ENCODE measurements around the gene CRELD2. TPM values are rescaled to one million over a fixed set of nuclear protein-coding genes. Genes with fewer than 3 reads are reported as not detected.
A peak's percentile ranks its signal among the peaks of the same experiment; 100 is the strongest.

CRELD2 gene, protein sequence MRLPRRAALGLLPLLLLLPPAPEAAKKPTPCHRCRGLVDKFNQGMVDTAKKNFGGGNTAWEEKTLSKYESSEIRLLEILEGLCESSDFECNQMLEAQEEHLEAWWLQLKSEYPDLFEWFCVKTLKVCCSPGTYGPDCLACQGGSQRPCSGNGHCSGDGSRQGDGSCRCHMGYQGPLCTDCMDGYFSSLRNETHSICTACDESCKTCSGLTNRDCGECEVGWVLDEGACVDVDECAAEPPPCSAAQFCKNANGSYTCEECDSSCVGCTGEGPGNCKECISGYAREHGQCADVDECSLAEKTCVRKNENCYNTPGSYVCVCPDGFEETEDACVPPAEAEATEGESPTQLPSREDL
- polyA plus RNA-seq (2012; ENCODE audit: insufficient read depth, insufficient read length, low read depth): 33.2 TPM

DNA sequence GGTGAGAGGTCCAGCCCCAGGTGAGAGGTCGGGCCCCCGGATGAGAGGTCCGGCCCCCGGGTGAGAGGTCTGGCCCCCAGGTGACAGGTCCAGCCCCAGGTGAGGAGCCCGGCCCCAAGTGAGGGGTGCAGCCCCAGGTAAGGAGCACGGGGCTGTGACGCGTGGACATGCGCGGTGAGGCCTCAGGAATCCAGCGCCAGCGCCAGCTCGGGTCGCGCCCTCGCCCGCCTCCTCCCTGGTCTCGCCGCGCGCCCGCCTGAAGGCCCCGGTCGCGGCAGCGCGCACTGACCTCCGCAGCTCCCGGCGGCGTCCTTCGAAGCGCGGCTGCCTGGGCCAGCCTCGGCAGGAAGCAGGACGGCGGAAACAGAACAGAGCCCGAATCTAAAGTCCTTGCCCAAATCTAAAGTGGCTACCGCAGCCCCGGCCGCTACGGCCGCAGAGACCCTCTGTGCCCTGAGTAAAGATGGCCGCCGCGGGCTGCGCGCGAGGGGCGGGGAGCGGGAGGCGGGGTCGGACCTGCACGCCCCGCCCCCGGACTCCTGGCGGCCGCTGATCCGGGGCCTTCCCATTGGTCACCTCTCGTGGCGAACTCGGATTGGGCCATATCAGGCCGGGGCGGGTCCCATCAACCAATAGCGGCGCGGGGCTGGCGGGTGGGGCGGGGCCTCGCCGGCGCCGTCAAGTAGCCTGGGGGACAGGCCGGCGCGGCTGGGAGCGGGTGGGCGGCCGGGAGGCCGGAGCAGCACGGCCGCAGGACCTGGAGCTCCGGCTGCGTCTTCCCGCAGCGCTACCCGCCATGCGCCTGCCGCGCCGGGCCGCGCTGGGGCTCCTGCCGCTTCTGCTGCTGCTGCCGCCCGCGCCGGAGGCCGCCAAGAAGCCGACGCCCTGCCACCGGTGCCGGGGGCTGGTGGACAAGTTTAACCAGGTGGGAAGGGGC is at the start of gene CRELD2, which contains the start of gene ALG12:
Gene CRELD2 (plus strand): TSS at position 661 of the 937 bp plus-strand sequence. CDS start 136 bp downstream, at position 797.
Gene ALG12 (minus strand): TSS at position 465 of the 937 bp plus-strand sequence. CDS start 4,673 bp downstream, outside the sequence.
- Histone ChIP-seq H3K4me3 (ENCODE audit: low read depth, low read length) (peak within 1 kb of the TSS; percentile 80), H3K27me3 (no peaks in the 10 kb centered on the region), H3K36me3 (peaks cover 4% of the 10 kb centered on the region), H3K4me1 (no peaks in the 10 kb centered on the region), H3K9me3 (no peaks in the 10 kb centered on the region)
- DNase-seq: peak; percentile 99
- TF ChIP-seq, protein P1, sequence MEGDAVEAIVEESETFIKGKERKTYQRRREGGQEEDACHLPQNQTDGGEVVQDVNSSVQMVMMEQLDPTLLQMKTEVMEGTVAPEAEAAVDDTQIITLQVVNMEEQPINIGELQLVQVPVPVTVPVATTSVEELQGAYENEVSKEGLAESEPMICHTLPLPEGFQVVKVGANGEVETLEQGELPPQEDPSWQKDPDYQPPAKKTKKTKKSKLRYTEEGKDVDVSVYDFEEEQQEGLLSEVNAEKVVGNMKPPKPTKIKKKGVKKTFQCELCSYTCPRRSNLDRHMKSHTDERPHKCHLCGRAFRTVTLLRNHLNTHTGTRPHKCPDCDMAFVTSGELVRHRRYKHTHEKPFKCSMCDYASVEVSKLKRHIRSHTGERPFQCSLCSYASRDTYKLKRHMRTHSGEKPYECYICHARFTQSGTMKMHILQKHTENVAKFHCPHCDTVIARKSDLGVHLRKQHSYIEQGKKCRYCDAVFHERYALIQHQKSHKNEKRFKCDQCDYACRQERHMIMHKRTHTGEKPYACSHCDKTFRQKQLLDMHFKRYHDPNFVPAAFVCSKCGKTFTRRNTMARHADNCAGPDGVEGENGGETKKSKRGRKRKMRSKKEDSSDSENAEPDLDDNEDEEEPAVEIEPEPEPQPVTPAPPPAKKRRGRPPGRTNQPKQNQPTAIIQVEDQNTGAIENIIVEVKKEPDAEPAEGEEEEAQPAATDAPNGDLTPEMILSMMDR (IDR thresholded peaks at IDR 0.05; ENCODE audit: low read depth, low read length): no peak

DNA sequence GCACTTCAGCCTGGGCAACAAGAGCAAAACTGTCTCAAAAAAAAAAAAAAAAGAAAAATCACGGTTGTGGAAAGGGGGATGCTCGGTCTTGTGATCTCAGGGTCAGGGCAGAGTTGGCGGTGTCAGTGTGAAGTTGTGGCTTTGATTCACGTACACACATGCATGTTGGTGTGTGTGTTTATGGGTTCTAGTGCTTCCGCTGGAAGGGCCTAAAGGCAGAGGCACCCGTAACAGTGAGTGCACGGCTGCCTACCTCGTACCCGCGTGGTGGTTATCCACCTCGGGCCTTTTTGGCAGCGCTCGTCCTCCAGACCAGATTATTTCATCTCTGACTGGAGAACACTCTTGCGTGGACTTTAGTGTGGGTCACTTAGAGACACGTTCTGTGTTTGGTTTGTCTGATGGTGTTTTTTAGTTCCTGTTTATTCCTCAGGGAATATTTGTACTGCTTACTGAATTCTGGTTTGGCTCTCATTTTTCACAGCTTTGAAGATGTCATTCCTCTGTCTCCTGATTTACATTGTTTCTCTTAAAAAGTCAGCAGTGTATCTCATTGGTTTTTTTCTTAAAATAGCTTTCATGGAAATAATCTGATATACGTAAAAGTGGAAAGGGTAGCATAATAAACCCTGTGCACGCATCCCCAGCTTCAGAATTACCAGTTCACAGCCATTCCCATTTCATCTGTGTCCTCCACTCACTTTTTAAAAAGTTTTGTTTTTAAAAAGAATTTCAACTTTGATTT is 49.2 kb upstream of the CRELD2 start:
- H3K27me3 ChIP-seq: no peaks in the 10 kb centered on the region
- no peak overlapping the region for H3K4me3 ChIP-seq (ENCODE audit: low read depth, low read length)
- H3K36me3 ChIP-seq: peaks cover 5% of the 10 kb centered on the region
- no peak for DNase-seq
- peaks cover 4% of the 10 kb centered on the region; the same call in 1 of the 2 replicates for H3K9me3 ChIP-seq
- H3K4me1 ChIP-seq: no peaks in the 10 kb centered on the region
- TF ChIP-seq, protein P1 (IDR thresholded peaks at IDR 0.05; ENCODE audit: low read depth, low read length): no peak

DNA sequence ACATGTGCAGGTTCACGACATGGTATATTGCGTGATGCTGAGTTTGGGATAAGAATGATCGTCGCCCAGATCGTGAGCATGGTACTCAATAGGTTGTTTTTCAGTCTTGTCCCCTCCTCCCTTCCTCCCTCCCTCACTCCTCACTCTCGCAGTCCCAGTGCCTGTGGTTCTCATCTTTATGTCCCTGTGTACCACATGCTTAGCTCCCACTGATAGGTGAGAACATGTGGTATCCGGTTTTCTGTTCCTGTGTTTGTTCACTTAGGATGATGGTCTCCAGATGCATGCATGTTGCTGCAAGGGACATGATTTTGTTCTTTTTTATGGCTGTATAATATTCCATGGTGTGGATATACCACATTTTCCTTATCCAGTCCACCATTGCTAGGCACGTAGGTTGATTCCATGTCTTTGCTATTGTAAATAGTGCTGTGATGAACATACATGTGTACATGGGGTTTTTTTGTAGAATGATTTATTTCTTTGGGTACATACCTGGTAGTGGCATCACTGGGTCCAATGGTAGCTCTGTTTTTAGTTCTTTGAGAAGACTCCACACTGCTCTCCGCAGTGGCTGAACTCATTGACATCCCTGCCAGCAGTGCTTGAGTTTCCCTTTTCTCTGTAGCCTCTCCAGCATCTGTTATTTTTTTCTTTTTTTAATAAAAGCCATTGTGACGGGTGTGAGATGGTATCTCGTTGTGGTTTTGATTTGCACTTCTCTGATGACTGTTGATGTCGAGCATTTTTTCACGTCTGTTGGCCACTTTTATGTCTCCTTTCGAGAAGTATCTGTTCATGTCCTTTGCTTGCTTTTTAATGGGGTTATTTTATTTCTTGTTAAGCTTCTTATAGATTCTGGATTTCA is 48.4 kb upstream of the CRELD2 start:
- TF ChIP-seq, protein P1 (IDR thresholded peaks at IDR 0.05; ENCODE audit: low read depth, low read length): no peak
- DNase-seq: no peak
- no peaks in the 10 kb centered on the region for H3K4me1 ChIP-seq
- H3K27me3 ChIP-seq: no peaks in the 10 kb centered on the region
- H3K36me3 ChIP-seq: peaks cover 5% of the 10 kb centered on the region
- no peak overlapping the region for H3K4me3 ChIP-seq (ENCODE audit: low read depth, low read length)
- peaks cover 4% of the 10 kb centered on the region; the same call in 1 of the 2 replicates for H3K9me3 ChIP-seq

DNA sequence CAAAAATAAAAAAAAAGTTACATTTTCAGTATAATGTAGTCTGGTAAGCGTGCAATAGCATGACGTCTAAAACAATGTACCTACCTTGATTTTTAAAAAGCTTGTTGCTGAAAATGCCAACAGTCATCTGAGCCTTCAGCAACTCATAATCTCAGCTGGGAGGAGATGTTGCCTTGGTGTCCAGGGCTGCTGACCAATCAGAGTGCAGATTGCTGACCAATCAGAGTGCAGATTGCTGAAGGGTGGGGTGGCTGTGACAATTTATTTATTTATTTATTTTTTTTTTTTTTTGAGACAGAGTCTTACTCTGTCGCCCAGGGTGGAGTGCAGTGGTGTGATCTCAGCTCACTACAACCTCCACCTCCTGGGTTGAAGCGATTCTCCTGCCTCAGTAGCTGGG is 47.0 kb upstream of the CRELD2 start:
- DNase-seq: no peak
- H3K9me3 ChIP-seq: peaks cover 4% of the 10 kb centered on the region; the same call in 1 of the 2 replicates
- no peaks in the 10 kb centered on the region for H3K27me3 ChIP-seq
- H3K36me3 ChIP-seq: peaks cover 6% of the 10 kb centered on the region
- TF ChIP-seq, protein P1 (IDR thresholded peaks at IDR 0.05; ENCODE audit: low read depth, low read length): no peak
- no peak overlapping the region for H3K4me3 ChIP-seq (ENCODE audit: low read depth, low read length)
- H3K4me1 ChIP-seq: no peaks in the 10 kb centered on the region

DNA sequence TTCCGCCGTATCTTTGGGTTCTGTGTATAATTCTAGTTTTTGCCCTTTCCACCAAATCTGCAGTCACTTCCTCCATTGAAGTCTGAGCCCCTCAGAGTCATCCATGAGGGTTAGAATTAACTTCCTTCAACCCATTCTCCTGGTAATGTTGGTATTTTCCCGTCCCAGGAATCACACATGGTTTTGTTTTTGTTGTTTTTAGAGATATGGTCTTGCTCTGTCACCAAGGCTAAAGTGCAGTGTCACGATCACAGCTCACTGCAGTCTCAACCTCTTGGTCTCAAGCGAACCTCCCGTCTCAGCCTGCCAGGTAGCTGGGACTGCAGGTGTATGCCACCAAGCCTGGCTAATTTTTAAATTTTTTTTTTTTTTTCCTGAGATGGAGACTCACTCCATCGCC is 46.1 kb upstream of the CRELD2 start:
- peaks cover 4% of the 10 kb centered on the region; the same call in 1 of the 2 replicates for H3K9me3 ChIP-seq

More for the DNA sequence above, 46.1 kb upstream of the CRELD2 start:
- Histone ChIP-seq H3K4me3 (ENCODE audit: low read depth, low read length) (no peak overlapping the region), H3K36me3 (peaks cover 11% of the 10 kb centered on the region), H3K4me1 (no peaks in the 10 kb centered on the region), H3K27me3 (no peaks in the 10 kb centered on the region)
- TF ChIP-seq, protein P1 (IDR thresholded peaks at IDR 0.05; ENCODE audit: low read depth, low read length): no peak
- no peak for DNase-seq
